Measurements from ENCODE around the gene DYSF.

GRCh38 chr2:71568103-71568502, 114.7 kb downstream of the DYSF start:
- TF ChIP-seq CTCF (IDR thresholded peaks at IDR 0.05): no peak
- TF ChIP-seq, protein P1, sequence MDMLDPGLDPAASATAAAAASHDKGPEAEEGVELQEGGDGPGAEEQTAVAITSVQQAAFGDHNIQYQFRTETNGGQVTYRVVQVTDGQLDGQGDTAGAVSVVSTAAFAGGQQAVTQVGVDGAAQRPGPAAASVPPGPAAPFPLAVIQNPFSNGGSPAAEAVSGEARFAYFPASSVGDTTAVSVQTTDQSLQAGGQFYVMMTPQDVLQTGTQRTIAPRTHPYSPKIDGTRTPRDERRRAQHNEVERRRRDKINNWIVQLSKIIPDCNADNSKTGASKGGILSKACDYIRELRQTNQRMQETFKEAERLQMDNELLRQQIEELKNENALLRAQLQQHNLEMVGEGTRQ (IDR thresholded peaks at IDR 0.05; ENCODE audit: borderline replicate concordance, low read depth, low read length): no peak
